NCI-H2029 (cell line): ENCODE data around the gene CHCHD3.
"Not testable (repeated sequence)": the region's sequence is repeated elsewhere in the genome, so short reads cannot be mapped to it uniquely, and the experiment has no call there.

Experiments used
- DNase-seq: peaks from one replicate; lab custom pipeline; 2025; lab: John Stamatoyannopoulos, UW

CHCHD3 gene

GRCh38 chr7:132904209-132904608 is 177.7 kb downstream of the CHCHD3 start:
- no peak for DNase-seq

GRCh38 chr7:132902294-132902693 is 179.6 kb downstream of the CHCHD3 start:
- DNase-seq, result not testable (repeated sequence)

DNA sequence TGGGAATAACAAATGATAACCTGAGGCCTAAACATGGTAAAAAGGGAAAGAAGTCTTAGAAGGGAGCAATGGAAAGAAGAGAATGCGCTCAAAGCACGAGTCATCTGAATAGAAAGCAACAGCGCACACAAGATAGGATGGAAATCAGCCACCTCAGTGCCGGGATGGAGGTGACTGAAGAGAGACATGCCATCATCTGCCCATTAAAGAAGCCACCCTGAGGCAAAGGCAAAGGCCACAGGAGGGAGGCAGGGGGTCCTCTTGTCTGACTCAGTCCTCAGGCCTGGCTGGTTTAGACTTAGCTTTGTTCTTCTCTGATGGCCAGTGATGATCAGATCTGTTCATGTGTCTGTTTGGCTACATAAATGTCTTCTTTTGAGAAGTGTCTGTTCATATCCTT is 180.6 kb downstream of the CHCHD3 start:
- DNase-seq, result no peak

DNA sequence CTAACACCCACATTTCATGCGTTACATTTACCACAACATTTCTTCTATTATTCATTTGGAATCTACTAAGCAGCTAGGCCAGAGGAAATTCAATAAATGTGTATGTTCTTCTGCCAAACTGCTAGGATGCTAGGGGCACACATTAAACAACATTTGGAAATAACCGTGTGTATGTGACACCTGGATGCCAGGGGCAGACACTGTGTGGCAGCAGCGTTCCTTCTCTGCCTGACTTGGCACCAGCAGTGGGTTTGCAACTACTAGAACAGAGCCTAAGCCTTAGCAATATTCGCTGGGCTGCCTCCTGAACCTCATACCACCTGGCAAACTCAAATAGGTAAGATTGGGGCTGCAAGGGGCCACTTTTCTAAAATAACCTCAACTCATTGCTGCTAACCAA is 182.1 kb downstream of the CHCHD3 start:
- no peak for DNase-seq

DNA sequence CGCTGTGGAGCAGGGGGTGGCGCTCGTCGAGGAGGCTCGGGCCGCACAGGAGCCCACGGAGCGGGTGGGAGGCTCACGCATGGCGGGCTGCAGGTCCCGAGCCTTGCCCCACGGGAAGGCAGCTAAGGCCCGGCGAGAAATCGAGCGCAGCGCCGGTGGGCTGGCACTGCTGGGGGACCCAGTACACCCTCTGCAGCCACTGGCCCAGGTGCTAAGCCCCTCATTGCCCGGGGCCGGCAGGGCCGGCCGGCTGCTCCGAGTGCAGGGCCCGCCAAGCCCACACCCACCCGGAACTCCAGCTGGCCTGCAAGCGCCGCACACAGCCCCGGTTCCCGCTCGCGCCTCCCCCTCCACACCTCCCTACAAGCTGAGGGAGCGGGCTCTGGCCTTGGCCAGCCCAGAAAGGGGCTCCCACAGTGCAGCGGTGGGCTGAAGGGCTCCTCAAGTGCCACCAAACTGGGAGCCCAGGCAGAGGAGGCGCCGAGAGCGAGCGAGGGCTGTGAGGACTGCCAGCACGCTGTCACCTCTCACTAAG is 183.2 kb downstream of the CHCHD3 start:
- DNase-seq, result not testable (repeated sequence)

DNA sequence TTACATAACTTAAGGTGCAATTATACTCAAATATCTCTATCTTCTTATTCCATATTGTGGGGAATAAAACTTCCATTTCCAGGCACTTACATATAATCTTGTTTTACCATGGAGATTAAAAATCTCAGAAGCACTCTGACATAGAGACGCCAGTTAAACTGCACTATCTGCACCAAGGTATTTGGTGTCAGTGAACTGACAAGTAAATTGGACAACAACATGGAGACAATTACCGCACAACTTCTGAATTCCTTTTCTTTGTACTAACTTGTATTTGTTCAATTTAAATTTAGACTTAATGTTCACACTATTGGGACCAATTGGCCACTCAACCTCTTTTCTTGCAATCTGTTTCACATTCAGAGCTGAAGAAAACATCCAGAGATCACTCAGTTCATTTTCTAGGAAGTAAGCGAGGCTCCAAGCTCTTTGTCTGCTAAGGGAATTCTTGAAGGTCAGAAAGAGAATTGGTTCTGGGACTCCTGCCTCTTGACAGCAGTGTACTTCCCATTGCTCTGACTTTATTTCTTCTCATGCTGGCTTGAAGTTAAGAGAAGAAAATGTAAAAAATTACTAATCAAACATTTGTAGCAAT is 184.7 kb downstream of the CHCHD3 start:
- no peak for DNase-seq

- DNase-seq, result no peak
These were observed 186.7 kb downstream of the CHCHD3 start for GRCh38 chr7:132895231-132895630.

DNA sequence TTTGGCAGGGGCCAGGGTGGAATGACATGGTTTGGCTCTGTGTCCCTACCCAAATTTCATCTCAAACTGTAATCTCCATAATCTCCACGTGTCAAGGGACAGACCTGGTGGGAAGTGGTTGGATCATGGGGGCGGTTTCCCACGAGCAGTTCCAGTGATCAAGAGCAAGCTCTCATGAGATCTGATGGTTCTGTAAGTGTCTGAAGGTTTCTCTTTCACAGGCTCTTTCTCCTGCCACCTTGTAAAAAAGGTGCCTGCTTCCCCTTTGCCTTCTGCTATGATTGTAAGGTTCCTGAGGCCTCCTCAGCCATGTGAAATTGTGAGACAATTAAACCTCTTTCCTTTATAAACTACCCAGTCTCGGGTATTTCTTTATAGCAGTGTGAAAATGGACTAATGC is 188.3 kb downstream of the CHCHD3 start:
- no peak for DNase-seq

DNA sequence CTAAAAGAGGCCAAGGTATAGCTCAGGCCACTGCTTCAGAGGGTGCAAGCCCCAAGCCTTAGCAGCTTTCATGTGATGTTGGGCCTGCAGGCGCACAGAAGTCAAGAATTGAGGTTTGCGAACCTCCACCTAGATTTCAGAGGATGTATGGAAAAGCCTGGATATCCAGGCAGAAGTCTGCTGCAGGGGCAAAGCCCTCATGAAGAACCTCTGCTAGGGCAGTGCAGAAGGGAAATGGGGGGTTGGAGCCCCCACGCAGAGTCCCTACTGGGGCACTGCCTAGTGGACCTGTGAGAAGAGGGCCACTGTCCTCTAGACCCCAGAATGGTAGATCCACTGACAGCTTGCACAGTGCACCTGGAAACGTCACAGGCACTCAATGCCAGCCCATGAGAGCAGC is 189.1 kb downstream of the CHCHD3 start:
- not testable (repeated sequence) for DNase-seq

GRCh38 chr7:132891554-132891953 is 190.3 kb downstream of the CHCHD3 start:
- DNase-seq, result no peak

- DNase-seq, result no peak
These were observed 199.0 kb downstream of the CHCHD3 start for GRCh38 chr7:132882714-132883428.

GRCh38 chr7:132881317-132881716 is 200.6 kb downstream of the CHCHD3 start:
- DNase-seq, result no peak

DNA sequence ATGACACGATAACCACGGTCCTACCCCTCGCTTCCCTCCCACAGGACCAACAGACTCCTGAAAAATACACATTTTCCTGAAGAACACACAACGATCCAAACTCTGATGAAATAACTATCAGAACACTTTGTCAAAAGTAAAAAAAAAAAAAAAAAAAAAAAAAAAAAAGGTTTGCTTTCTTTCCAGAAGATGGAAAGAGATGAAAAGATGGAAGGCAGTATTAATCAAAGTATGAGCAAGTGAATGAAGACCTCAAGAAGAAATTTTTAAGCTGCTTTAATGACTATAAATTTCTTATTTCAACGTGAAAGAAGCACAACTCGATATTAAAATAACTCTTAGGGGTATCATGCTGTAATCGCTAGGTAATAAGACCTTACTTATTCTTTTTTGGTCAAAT is 202.3 kb downstream of the CHCHD3 start:
- no peak for DNase-seq

DNA sequence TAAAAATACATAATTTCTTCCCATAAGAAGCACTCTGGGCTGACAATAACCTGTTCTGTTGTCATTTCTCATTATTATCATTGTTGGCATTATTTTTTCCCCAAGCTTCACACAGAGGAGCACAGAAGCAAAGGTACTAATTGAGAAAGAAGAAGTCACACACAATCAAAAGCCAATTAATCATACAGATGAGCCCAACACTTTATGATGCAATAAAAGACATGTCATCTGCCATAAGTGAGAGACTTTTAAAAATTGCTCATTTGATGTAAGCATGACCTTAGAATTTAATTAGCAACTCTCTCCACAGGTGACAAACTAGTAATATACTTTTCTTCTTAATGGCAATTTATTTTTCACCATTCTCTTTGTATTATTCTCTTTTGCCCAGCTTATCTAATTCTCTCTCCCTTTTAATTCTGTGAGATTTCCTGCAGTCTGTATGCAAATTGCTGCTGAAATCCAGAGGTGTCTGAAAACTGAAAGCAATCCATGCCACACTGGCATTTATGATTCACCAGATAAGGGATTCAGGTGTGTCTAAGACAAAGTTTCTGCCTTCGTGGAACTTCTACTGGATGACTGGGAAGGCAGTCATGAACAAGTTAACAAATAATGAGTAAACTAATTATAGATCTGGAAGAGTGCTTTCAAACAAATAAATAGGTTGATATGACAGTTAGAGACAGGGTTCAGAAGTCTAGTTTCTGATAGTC is 203.5 kb downstream of the CHCHD3 start:
- DNase-seq, result no peak

- no peak for DNase-seq
These were observed 204.3 kb downstream of the CHCHD3 start for GRCh38 chr7:132877573-132877972.

- no peak for DNase-seq
These were observed 205.3 kb downstream of the CHCHD3 start for GRCh38 chr7:132876576-132876975.

GRCh38 chr7:132872034-132872433 is 209.9 kb downstream of the CHCHD3 start:
- no peak for DNase-seq

GRCh38 chr7:132871419-132871818 is 210.5 kb downstream of the CHCHD3 start:
- DNase-seq, result no peak

- DNase-seq, result no peak
These were observed 212.6 kb downstream of the CHCHD3 start for GRCh38 chr7:132869166-132869861.

- no peak for DNase-seq
These were observed 215.3 kb downstream of the CHCHD3 start for GRCh38 chr7:132866551-132866950.

GRCh38 chr7:132866144-132866531 is 215.8 kb downstream of the CHCHD3 start:
- no peak for DNase-seq

GRCh38 chr7:132865366-132866143 is 216.3 kb downstream of the CHCHD3 start:
- no peak for DNase-seq
